A549 (cell line): ENCODE results near the gene HOXA7. TPM values are rescaled to one million over a fixed set of nuclear protein-coding genes. Genes with fewer than 3 reads are reported as not detected.

ENCODE experiments used
- ATAC-seq, 2 experiments: fragments of 200-7000 bp in 1 of 2; fragments of >200 bp in 1 of 2; cut with Nextera tagmentation in 1 of 2; cut with Tn5 transposase in 1 of 2; 3 replicates each; pipeline versions ENCODE4 v1.8.0 to v1.9.1; 2018 to 2020; ENCODE audit warnings: mild to moderate bottlenecking in 1 of 2, moderate library complexity in 1 of 2
- CTCF ChIA-PET: fragments of 300-600 bp; sonication (Branson Sonifier 250); formaldehyde crosslinking; extraction: SDS; loops from one replicate; lab custom pipeline; 2021; ENCODE audit warnings: antibody characterized with exemption, inconsistent platforms; lab: Yijun Ruan, JAX
- POLR2A ChIA-PET: fragments of 350-600 bp; formaldehyde crosslinking; extraction: SDS; loops from one replicate; lab custom pipeline; 2021; ENCODE audit warnings: antibody characterized with exemption, inconsistent platforms; lab: Yijun Ruan, JAX
- DNase-seq, 2 experiments: peaks; one replicate each; pipeline versions ENCODE4 v3.0.0 to v3.0.0-alpha.2; 2011 to 2016; ENCODE audit warnings: low read depth in 1 of 2, low spot score in 1 of 2
- FAIRE-seq: peaks from 2 replicates; lab custom pipeline; 2011; peaks lifted over from hg19 to GRCh38; lab: Jason Lieb, UNC
- H3K27ac ChIP-seq, 2 experiments: fragments of >200 bp; sonication (Bioruptor Twin); formaldehyde crosslinking; 3 replicates each; pipeline ENCODE4 v1.5.1; 2016 to 2017
- H3K4me1 ChIP-seq: fragments of >200 bp; sonication (Bioruptor Twin); formaldehyde crosslinking; 3 replicates; pipeline ENCODE4 v1.6.1; 2016
- H3K4me2 ChIP-seq: fragments of >200 bp; sonication (Bioruptor Twin); formaldehyde crosslinking; 3 replicates; pipeline ENCODE4 v1.6.1; 2016
- H3K4me3 ChIP-seq: fragments of >200 bp; sonication (Bioruptor Twin); formaldehyde crosslinking; 3 replicates; pipeline ENCODE4 v1.5.1; 2016
- H3K9me3 ChIP-seq: fragments of >200 bp; sonication (Bioruptor Twin); formaldehyde crosslinking; 3 replicates; pipeline ENCODE4 v1.6.1; 2016
- BCL3 ChIP-seq: fragments of >200 bp; sonication (Bioruptor Twin); formaldehyde crosslinking; IDR thresholded peaks from 3 replicates; pipeline ENCODE4 v1.6.1; 2016
- CBX8 ChIP-seq: fragments of 200-600 bp; sonication (generic); IDR thresholded peaks from 2 replicates; pipeline ENCODE4 v1.6.1; 2016
- CEBPB ChIP-seq, 2 experiments: fragments of >200 bp in 1 of 2; sonication (Bioruptor Twin) in 1 of 2; formaldehyde crosslinking in 1 of 2; IDR thresholded peaks; 2 replicates each; pipeline ENCODE4 v1.6.1; 2012 to 2016
- CHD2 ChIP-seq: fragments of 150-350 bp; IDR thresholded peaks from 2 replicates; pipeline ENCODE4 v1.6.1; 2014; ENCODE audit warnings: low read length; ENCODE audit not compliant: partially characterized antibody
- E2F6 ChIP-seq: IDR thresholded peaks from 2 replicates; pipeline ENCODE4 v1.6.1; 2012; ENCODE audit warnings: low read depth, borderline replicate concordance
- EP300 ChIP-seq, 2 experiments: fragments of >200 bp; sonication (Bioruptor Twin); formaldehyde crosslinking; IDR thresholded peaks; 2 replicates in 1 of 2; 3 replicates in 1 of 2; pipeline ENCODE4 v1.6.1; 2016 to 2017
- ESRRA ChIP-seq: fragments of 150-350 bp; IDR thresholded peaks from 2 replicates; pipeline ENCODE4 v1.6.1; 2014; ENCODE audit warnings: mild to moderate bottlenecking, low read length, borderline replicate concordance
- FOSB ChIP-seq: fragments of 250-450 bp; sonication (Bioruptor Pico); IDR thresholded peaks from 2 replicates; pipeline ENCODE4 v1.5.0; 2020; ENCODE audit warnings: mild to moderate bottlenecking, moderate library complexity
- HEYL ChIP-seq: fragments of 250-450 bp; sonication (Bioruptor Pico); IDR thresholded peaks from 2 replicates; pipeline ENCODE4 v1.8.0; 2021; ENCODE audit warnings: mild to moderate bottlenecking, moderate library complexity
- HOXB13 ChIP-seq: fragments of 250-450 bp; sonication (Bioruptor Pico); IDR thresholded peaks from 2 replicates; pipeline ENCODE4 v1.5.0; 2020; ENCODE audit warnings: low read depth, mild to moderate bottlenecking, moderate library complexity
- HOXB5 ChIP-seq: fragments of 250-450 bp; sonication (Bioruptor Pico); IDR thresholded peaks from 2 replicates; pipeline ENCODE4 v1.5.0; 2020; ENCODE audit warnings: mild to moderate bottlenecking, moderate library complexity
- JUN ChIP-seq, 2 experiments: fragments of >200 bp; sonication (Bioruptor Twin); formaldehyde crosslinking; IDR thresholded peaks; 2 replicates in 1 of 2; 3 replicates in 1 of 2; pipeline ENCODE4 v1.6.1; 2016 to 2017
- KDM5A ChIP-seq: fragments of 200-600 bp; sonication (generic); IDR thresholded peaks from 2 replicates; pipeline ENCODE4 v1.6.1; 2016; ENCODE audit warnings: antibody characterized with exemption, mild to moderate bottlenecking
- MAFK ChIP-seq: fragments of 450-650 bp; IDR thresholded peaks from 2 replicates; pipeline ENCODE4 v1.6.1; 2014; ENCODE audit not compliant: partially characterized antibody
- MAX ChIP-seq: IDR thresholded peaks from 2 replicates; pipeline ENCODE4 v1.6.1; 2012
- MAZ ChIP-seq: fragments of 150-350 bp; IDR thresholded peaks from 2 replicates; pipeline ENCODE4 v1.6.1; 2014; ENCODE audit warnings: antibody characterized with exemption, low read depth, low read length, borderline replicate concordance
- NR3C1 ChIP-seq: fragments of >200 bp; sonication (Bioruptor Twin); formaldehyde crosslinking; IDR thresholded peaks from 3 replicates; pipeline ENCODE4 v1.6.1; 2017
- POLR2AphosphoS2 ChIP-seq: conservative IDR thresholded peaks from 2 replicates; pipeline ENCODE4 v1.6.1; 2012; ENCODE audit warnings: low read length, improper control_type of control experiment, inconsistent platforms
- RAD21 ChIP-seq, 2 experiments: fragments of >200 bp in 1 of 2; sonication (Bioruptor Twin) in 1 of 2; formaldehyde crosslinking in 1 of 2; IDR thresholded peaks in 1 of 2; conservative IDR thresholded peaks in 1 of 2; 2 replicates in 1 of 2; 3 replicates in 1 of 2; pipeline ENCODE4 v1.6.1; 2012 to 2018; ENCODE audit warnings: inconsistent platforms in 1 of 2
- RCOR1 ChIP-seq: fragments of 150-350 bp; IDR thresholded peaks from 2 replicates; pipeline ENCODE4 v1.6.1; 2014; ENCODE audit warnings: antibody characterized with exemption, low read length, low read depth
- RFX5 ChIP-seq: fragments of 450-650 bp; IDR thresholded peaks from 2 replicates; pipeline ENCODE4 v1.7.1; 2014; ENCODE audit warnings: antibody characterized with exemption, mild to moderate bottlenecking, moderate library complexity
- RNF2 ChIP-seq: fragments of 200-600 bp; sonication (generic); IDR thresholded peaks from 2 replicates; pipeline ENCODE4 v1.6.1; 2016; ENCODE audit warnings: low read depth, mild to moderate bottlenecking, antibody characterized with exemption, moderate library complexity, borderline replicate concordance
- SREBF2 ChIP-seq: fragments of 450-650 bp; IDR thresholded peaks from 2 replicates; pipeline ENCODE4 v1.6.1; 2014; ENCODE audit warnings: mild to moderate bottlenecking, moderate library complexity
- TFCP2L1 ChIP-seq: fragments of 250-450 bp; sonication (Bioruptor Pico); IDR thresholded peaks from 2 replicates; pipeline ENCODE4 v1.5.0; 2021; ENCODE audit warnings: mild to moderate bottlenecking
- USF2 ChIP-seq: fragments of 450-650 bp; IDR thresholded peaks from 2 replicates; pipeline ENCODE4 v1.6.1; 2014; ENCODE audit warnings: antibody characterized with exemption
- ZC3H11A ChIP-seq: fragments of 450-650 bp; IDR thresholded peaks from 2 replicates; pipeline ENCODE4 v1.6.1; 2014; ENCODE audit warnings: antibody characterized with exemption, mild to moderate bottlenecking
- WGBS: methylation state at CpG from one replicate; pipeline ENCODE4 v1.1.6; 2017; ENCODE audit errors: missing lambda C conversion rate; 5-methylcytosine and 5-hydroxymethylcytosine counted together
- polyA plus RNA-seq, 4 experiments: library from polyadenylated mRNA; depleted of rRNA in 3 of 4; stranded (reverse); fragments of >200 nt; fragmentation: RNase III in 1 of 4; extraction: RNeasy Plus Mini Kit Qiagen cat#74134 plus additional on column Dnase treatment in 1 of 4; gene quantifications; 2 replicates in 3 of 4; 3 replicates in 1 of 4; pipeline ENCODE4 v1.2.3, GENCODE V29; 2011 to 2017

Gene HOXA7
- polyA plus RNA-seq, 2 of the 4 experiments (the other 2 are of a cell fraction) = 4.1 to 4.8 TPM

GRCh38 chr7:27183682-27184336 is 27.3 kb upstream of the HOXA7 start:
- POLR2A ChIA-PET = interaction anchor here (0.7 kb wide), 1 partner anchor 9 kb away, joined by 4 read pairs; no protein-coding TSS in a partner anchor

GRCh38 chr7:27182861-27183681 is 26.6 kb upstream of the HOXA7 start:
- ChIA-PET CTCF (interaction anchor here (1.2 to 2.1 kb wide), 5 partner anchors 12 to 874 kb away, joined by 3 to 6 read pairs (median 3); no protein-coding TSS in a partner anchor), POLR2A (no interaction called here)
- DNase-seq (no peak), FAIRE-seq (no peak), ATAC-seq (no peak)
- Histone ChIP-seq H3K27ac (peak overlapping the region in 1 of 2 experiments; percentile 30; a peak in 1 of 6 replicates), H3K4me1 (peaks cover 27% of the 10 kb centered on the region), H3K4me3 (no peak overlapping the region), H3K9me3 (no peaks in the 10 kb centered on the region), H3K4me2 (peak overlapping the region; percentile 77)
- TF ChIP-seq TFCP2L1 (CRISPR knock-in tag) = no peak
- no peak for TF ChIP-seq ZC3H11A
- no peak for TF ChIP-seq HOXB13
- no peak for TF ChIP-seq KDM5A
- no peak for TF ChIP-seq JUN (IDR thresholded peaks at IDR 0.05)
- WGBS = 97% methylated on average over 32 of the region's 39 CpGs

More at GRCh38 chr7:27183682-27184336, 27.3 kb upstream of the HOXA7 start:
- WGBS = 60% methylated on average over 30 of the region's 30 CpGs
- CTCF ChIA-PET = interaction anchor here (1.5 to 4.2 kb wide), 2 partner anchors 12 to 873 kb away, joined by 3 to 27 read pairs; no protein-coding TSS in a partner anchor
- DNase-seq (no peak), ATAC-seq (no peak), FAIRE-seq (no peak)
- H3K4me2 ChIP-seq = peak overlapping the region; percentile 77
- H3K4me1 ChIP-seq = peaks cover 27% of the 10 kb centered on the region
- peak overlapping the region; percentile 49 for H3K4me3 ChIP-seq
- no peaks in the 10 kb centered on the region for H3K9me3 ChIP-seq
- peak overlapping the region; percentile 69 to 94 for H3K27ac ChIP-seq
- TF ChIP-seq USF2 (peak; percentile 54), RFX5 (no peak), CHD2 (no peak), MAX (peak; percentile 59; the same call in 1 of the 2 replicates), RCOR1 (no peak), SREBF2 (no peak), HOXB5 (CRISPR knock-in tag) (no peak), BCL3 (no peak)

- ATAC-seq = no peak
- H3K4me2 ChIP-seq = no peak overlapping the region
- WGBS = 77% methylated on average over 4 of the region's 4 CpGs
Measured at GRCh38 chr7:27182285-27182841, 25.9 kb upstream of the HOXA7 start.

More at GRCh38 chr7:27182285-27182841, 25.9 kb upstream of the HOXA7 start:
- H3K27ac ChIP-seq = no peak overlapping the region
- ChIA-PET POLR2A (no interaction called here), CTCF (interaction anchor here (1.2 to 2.1 kb wide), 5 partner anchors 9 to 53 kb away, joined by 3 to 6 read pairs (median 5); no protein-coding TSS in a partner anchor)
- no peak for FAIRE-seq
- H3K4me3 ChIP-seq = no peak overlapping the region
- DNase-seq = no peak
- H3K4me1 ChIP-seq = peaks cover 27% of the 10 kb centered on the region
- no peaks in the 10 kb centered on the region for H3K9me3 ChIP-seq
- TF ChIP-seq MAFK (no peak), FOSB (CRISPR knock-in tag) (no peak), RNF2 (no peak), ESRRA (no peak), NR3C1 (no peak), CBX8 (no peak), HEYL (CRISPR knock-in tag) (no peak), RAD21 (conservative IDR thresholded peaks at IDR 0.05 in 1 of 2, IDR thresholded peaks at IDR 0.05 in 1 of 2) (no peak), EP300 (IDR thresholded peaks at IDR 0.05) (no peak), JUN (IDR thresholded peaks at IDR 0.05) (no peak), RFX5 (no peak), MAZ (no peak), E2F6 (no peak), POLR2AphosphoS2 (no peak), CEBPB (IDR thresholded peaks at IDR 0.05) (no peak)
